GM19468 (cell line): ENCODE measurements around the gene TMED1.
"Not testable (repeated sequence)": the region's sequence is repeated elsewhere in the genome, so short reads cannot be mapped to it uniquely, and the experiment has no call there.

Experiments used
- ATAC-seq: cut with Tn5 transposase; IDR thresholded peaks from one replicate; pipeline ENCODE4 v1.9.1; 2021; ENCODE audit warnings: mild to moderate bottlenecking, moderate library complexity, moderate number of reproducible peaks; ENCODE audit not compliant: unreplicated experiment; ENCODE audit errors: extremely low read depth

The TMED1 gene

DNA sequence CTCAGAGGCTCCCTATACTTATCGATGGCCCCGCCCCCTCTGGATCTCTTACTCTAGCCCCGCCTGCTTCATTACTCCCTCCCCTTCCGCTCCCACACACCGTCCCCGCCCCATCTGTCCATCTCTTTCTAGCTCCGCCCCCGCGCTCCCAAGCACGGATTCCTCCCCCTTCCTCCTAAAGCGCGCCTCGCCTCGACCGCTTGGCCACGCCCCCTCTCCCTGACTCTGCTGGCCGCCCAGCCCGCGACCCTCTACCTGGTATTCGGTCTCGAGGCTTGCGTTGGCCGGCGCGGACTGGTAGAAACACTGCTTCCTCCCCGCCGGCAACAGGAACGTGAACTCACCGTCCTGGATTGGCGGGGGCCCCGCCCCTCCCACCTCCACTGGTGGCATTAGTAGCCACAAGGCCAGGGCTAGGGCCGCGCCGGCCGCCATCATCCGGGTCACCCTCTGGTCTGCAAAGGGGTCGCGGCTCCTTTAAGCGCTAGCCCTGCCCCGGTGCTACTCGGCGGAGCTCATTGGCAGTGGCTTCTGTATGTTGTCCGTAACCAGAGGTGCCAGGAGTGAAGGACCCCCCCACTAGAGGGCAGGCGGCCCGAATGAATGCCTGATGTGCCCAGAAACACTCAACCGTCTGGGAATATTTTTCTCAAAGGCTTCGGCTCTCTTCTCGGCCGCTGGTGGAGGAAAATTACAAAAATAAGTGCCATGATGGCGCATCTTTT lies at the start of gene TMED1:
TMED1 (minus strand) TSS at position 459 of the 725 bp plus-strand sequence; CDS start at position 438, 21 bp downstream.
- ATAC-seq = peak; percentile 48

GRCh38 chr19:10885201-10886169 lies 49.5 kb upstream of the TMED1 start:
- ATAC-seq = no peak

GRCh38 chr19:10884274-10884673 lies 48.3 kb upstream of the TMED1 start:
- ATAC-seq = no peak

- ATAC-seq = no peak
Measured at GRCh38 chr19:10882108-10882457, 46.1 kb upstream of the TMED1 start.

DNA sequence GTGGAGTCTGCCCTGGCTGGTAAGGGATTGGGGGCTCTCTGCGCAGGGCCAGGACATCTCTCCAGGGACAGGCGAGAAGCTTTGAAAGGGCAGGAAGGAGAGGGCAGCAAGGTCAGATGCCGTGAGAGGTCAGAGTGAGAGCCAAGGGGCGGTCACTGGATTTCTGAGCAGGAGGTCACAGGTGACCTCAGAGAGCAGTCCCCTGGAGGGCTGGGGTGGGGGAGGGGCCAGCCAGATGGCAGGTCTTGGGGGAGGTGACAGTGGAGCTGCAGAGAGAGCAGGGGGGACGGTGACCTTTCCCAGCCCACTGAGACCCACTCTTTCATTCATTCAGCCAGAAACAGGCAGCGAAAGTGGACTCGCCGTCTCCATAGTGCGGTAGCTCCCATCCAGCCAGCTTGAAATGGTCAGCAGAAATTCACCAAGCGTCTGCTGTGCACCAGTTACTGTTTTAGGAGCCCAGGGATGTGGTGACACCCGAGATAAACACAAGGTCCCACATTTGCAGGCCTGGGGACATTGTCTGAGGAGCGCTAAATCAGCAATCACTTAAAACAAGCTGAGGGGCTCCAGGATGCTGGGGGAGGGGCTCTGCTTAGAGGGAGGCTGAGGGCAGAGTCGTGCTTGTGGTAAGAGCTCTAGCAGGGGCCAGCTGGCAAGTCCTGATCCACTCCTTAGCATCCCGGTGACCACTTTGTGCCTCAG lies 45.5 kb upstream of the TMED1 start:
- no peak for ATAC-seq

DNA sequence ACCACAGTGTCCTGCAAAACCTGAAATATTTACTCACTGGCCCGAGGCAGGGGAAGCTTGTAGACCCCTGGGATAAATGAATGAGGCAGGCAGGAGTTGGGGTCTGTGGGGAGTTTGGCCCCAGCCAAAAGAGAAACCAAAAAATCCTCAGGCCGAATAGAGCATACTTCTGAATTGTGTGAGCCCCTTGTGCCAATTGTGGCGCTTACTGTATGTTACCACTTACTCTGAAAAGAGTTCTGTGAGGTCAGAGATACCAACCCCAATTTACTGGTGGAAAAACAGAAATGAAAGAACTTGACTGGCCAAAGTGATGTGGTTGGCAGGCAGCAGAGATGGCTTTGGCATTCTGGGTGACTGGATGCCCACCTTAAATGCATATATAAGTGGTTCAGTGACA lies 42.2 kb upstream of the TMED1 start:
- ATAC-seq = no peak

GRCh38 chr19:10877608-10878007 lies 41.6 kb upstream of the TMED1 start:
- not testable (repeated sequence) for ATAC-seq

GRCh38 chr19:10876459-10877240 lies 40.6 kb upstream of the TMED1 start:
- peak; percentile 48 for ATAC-seq

DNA sequence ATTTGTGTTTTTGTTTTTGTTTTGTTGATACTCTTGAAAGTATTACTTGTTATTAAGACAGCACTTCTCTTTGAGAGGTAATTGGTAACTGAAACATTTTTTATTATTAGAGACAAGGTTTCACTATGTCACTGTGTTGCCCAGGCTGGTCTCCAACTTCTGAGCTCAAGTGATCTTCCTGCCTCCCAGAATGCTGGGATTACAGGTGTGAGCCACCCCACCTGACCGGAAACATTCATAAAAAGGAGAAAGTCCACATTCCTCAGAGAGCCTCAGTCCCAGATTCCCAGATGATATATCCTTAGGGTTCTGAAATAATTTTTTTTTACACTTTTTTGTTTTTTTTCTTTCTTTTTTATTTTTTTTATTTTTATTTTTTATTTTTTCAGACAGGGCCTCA lies 38.0 kb upstream of the TMED1 start:
- no peak for ATAC-seq

DNA sequence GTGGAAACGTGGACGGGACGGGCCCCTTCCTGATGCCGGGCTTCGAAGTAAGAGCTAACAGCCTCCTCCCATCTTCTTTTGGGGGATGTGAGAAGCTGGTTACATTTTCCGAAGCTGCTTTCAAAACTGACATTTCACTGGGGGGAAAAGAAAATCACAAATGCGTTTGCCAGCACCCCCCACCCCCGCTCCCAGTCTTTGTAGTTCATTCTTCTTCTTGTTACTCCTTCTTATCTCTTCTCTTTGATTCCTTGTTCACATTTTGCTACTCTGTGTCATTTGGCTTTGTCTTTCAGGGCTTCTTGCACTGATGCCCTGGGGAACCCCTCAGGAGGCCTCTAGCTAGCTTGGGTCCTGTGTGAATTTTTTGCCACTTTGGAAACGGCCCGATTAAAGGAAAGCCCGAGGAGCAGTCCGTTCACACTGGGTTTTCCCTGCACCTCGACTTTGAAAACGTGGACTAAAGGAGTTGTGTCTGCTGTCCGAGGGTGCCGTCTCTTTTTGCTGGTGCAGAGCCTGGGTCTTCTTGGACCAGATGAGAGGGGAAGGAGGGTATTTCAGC lies 36.6 kb upstream of the TMED1 start:
- no peak for ATAC-seq

- no peak for ATAC-seq
Measured at GRCh38 chr19:10871711-10872545, 35.9 kb upstream of the TMED1 start.

GRCh38 chr19:10870955-10871603 lies 35.1 kb upstream of the TMED1 start, which contains the start of gene CARM1:
TSS of gene CARM1 (plus strand) at chr19:10871553. CDS start at chr19:10871703, 150 bp downstream.
- ATAC-seq = peak; percentile 78

GRCh38 chr19:10870501-10870954 lies 34.5 kb upstream of the TMED1 start:
- ATAC-seq = no peak

DNA sequence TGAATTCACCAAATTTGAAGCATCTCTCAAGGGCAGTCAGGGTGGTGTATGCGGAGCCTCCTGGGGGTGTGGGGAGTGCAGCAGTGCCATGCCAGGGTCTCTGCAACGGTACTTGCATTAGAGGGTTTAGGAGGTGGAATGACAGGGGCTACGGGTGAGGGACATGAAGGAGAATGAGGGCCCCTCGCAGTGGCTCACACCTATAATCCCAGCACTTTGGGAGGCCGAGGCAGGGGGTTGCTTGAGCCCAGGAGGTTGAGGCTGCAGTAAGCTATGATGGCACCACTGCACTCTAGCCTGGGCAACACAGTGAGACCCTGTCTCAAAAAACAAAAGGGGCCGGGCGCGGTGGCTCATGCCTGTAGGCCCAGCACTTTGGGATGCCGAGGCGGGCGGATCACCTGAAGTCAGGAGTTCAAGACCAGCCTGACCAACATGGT lies 33.9 kb upstream of the TMED1 start:
- ATAC-seq = not testable (repeated sequence)

GRCh38 chr19:10868872-10869547 lies 33.0 kb upstream of the TMED1 start:
- ATAC-seq = no peak

- ATAC-seq = no peak
Measured at GRCh38 chr19:10866495-10866894, 30.5 kb upstream of the TMED1 start.

DNA sequence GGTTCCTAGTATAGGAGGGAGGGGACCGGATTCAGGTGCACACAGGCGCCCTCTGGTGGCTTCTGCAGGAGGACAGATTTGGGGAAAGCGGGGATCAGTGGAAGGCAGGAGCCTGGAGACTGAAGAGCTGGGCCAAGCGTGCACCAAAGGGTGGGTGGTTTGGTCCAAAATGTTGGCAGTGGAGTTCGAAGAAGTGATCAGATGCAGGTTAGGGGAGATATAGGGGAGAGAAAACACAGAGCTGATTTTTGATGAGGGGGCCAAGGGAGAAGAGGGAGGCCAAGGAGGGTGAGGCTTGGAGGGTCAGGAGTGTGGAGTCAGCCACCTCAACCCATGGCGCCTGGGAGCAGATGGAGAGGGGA lies 28.5 kb upstream of the TMED1 start:
- no peak for ATAC-seq
